GM23248 (cell line): Measurements from ENCODE around the gene PDILT.
"Not testable (repeated sequence)": the region's sequence is repeated elsewhere in the genome, so short reads cannot be mapped to it uniquely, and the experiment has no call there.

Source experiments
- EZH2 ChIP-seq: fragments of 200-600 bp; sonication (generic); IDR thresholded peaks from 2 replicates; pipeline ENCODE4 v1.6.1; 2018; ENCODE audit warnings: antibody characterized with exemption, mild to moderate bottlenecking; ENCODE audit not compliant: insufficient read depth, poor library complexity, severe bottlenecking
- EZH2phosphoT487 ChIP-seq: fragments of 200-600 bp; sonication (generic); IDR thresholded peaks from 2 replicates; pipeline ENCODE4 v1.6.1; 2018; ENCODE audit warnings: antibody characterized with exemption, moderate library complexity, mild to moderate bottlenecking, low read depth; ENCODE audit not compliant: insufficient read depth

DNA sequence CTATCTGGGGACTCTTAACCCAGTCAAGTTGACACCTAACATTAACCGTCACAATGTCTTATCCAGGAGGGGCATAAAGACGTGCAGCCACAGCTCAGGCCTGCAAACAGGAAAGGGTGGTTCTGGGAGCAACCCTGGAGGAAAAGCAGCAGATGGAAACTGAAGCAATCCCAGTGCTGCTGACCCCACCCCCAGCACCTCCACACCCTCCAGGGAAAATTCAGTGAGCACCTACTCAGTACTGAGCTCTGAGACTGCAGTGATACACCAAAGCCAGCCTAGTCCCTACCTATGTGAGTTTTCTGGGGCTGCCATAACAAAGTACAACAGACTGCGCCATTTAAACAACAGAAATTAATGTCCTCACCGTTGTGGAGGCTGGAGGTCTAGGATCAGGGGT is 37.3 kb upstream of the PDILT start:
- not testable (repeated sequence) for TF ChIP-seq EZH2, EZH2phosphoT487
